Fibroblast of villous mesenchyme (primary cell): ENCODE data around the gene ALDH3A1. TPM values are rescaled to one million over a fixed set of nuclear protein-coding genes. Genes with fewer than 3 reads are reported as not detected.

Experiments
- DNase-seq: peaks from one replicate; pipeline ENCODE4 v3.0.0-alpha.2; 2010; ENCODE audit warnings: low read depth
- H3K4me3 ChIP-seq: 2 replicates; pipeline ENCODE4 v1.5.1; 2011; ENCODE audit warnings: low read depth, mild to moderate bottlenecking, low read length
- total RNA-seq: library from RNA; depleted of rRNA; stranded (reverse); fragments of >200 nt; gene quantifications from 2 replicates; pipeline ENCODE4 v1.2.3, GENCODE V29; 2012
- TF ChIP-seq, protein P1 (sequence below): IDR thresholded peaks from 2 replicates; pipeline ENCODE4 v1.5.1; 2012; ENCODE audit warnings: low read depth, mild to moderate bottlenecking, low read length; ENCODE audit not compliant: insufficient read depth

The ALDH3A1 gene
- total RNA-seq, 1 donor = not detected

GRCh38 chr17:19713901-19714361, 34.2 kb downstream of the ALDH3A1 start:
- no peak overlapping the region for H3K4me3 ChIP-seq
- TF ChIP-seq, protein P1, sequence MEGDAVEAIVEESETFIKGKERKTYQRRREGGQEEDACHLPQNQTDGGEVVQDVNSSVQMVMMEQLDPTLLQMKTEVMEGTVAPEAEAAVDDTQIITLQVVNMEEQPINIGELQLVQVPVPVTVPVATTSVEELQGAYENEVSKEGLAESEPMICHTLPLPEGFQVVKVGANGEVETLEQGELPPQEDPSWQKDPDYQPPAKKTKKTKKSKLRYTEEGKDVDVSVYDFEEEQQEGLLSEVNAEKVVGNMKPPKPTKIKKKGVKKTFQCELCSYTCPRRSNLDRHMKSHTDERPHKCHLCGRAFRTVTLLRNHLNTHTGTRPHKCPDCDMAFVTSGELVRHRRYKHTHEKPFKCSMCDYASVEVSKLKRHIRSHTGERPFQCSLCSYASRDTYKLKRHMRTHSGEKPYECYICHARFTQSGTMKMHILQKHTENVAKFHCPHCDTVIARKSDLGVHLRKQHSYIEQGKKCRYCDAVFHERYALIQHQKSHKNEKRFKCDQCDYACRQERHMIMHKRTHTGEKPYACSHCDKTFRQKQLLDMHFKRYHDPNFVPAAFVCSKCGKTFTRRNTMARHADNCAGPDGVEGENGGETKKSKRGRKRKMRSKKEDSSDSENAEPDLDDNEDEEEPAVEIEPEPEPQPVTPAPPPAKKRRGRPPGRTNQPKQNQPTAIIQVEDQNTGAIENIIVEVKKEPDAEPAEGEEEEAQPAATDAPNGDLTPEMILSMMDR = no peak
- DNase-seq = no peak

DNA sequence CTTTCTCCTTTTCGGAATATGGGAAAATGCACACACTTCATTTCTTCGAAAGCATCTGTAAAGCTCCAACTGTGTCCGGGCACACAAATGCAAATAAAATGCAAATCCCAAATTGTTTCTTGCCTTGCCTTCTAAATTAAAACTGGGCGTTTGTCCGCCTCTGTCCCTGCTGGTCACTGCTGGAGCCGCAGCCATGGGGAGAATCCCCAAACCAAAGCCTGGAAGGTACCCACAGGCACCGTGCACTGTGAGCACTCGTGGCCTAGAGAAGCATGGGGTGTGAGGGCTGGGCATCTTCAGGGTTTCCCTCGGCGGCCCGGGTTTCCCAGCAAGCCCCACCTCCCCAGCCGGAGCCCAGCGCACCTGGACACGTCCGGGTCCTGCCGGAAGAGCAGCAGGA, 34.6 kb downstream of the ALDH3A1 start:
- no peak overlapping the region for H3K4me3 ChIP-seq

GRCh38 chr17:19712436-19713004, 35.6 kb downstream of the ALDH3A1 start:
- no peak for DNase-seq
- TF ChIP-seq, protein P1 = no peak

More for the DNA sequence above, 34.6 kb downstream of the ALDH3A1 start:
- TF ChIP-seq, protein P1 = peak; percentile 20
- DNase-seq = no peak

DNA sequence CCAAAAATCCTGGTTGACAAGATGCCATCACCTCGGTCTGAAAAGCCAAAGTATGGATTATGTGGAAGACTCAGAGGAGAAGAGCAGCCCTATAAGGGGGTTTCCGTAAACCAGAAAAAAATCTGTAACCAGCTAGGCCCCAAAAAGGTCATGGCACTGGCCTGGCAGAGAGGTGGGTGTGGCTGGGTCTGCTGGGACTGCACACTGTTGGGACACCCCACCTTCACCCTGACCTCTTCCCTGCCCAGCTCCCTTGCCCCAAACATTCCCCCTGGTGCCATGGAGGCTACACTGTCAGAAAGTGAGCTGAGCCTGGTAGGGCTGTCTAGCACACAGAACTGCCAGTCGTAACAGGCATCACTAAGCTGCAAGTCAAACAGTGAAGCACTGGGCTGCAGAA, 38.3 kb downstream of the ALDH3A1 start:
- no peak overlapping the region for H3K4me3 ChIP-seq
- DNase-seq = no peak
- TF ChIP-seq, protein P1 = no peak

More at GRCh38 chr17:19712436-19713004, 35.6 kb downstream of the ALDH3A1 start:
- no peak overlapping the region for H3K4me3 ChIP-seq

- H3K4me3 ChIP-seq = no peak overlapping the region
- DNase-seq = no peak
- TF ChIP-seq, protein P1 = no peak
Measured at GRCh38 chr17:19708431-19709175, 39.5 kb downstream of the ALDH3A1 start.

DNA sequence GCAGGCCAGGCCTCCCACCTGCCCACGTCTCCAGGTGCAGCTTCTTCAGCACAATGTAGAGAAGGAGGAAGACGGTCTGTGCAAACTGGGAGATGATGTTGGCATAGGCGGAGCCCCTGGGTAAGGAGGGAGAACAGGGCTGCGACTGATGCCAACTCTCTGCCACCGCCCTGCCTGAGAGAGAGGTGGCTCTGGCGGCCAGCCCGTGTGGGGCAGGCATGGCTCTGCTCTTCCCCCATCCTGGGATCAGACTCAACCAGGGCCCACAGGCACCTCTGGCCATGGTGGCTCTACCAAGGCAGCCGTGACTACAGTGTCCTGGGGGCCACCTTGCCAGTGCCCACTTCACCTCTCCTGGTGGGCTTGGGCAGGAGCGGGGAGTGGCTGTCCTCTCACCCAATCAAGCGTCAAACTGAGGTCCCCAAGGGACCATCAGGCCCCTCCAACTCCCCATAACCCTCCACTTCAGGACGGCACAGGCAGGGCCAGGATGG, 40.3 kb downstream of the ALDH3A1 start:
- no peak for DNase-seq
- no peak overlapping the region for H3K4me3 ChIP-seq
- TF ChIP-seq, protein P1 = no peak
